Left ventricle myocardium superior (tissue), 1 donor: ENCODE measurements around the gene SRGAP2C. TPM values are rescaled to one million over a fixed set of nuclear protein-coding genes. Genes with fewer than 3 reads are reported as not detected.
"Not testable (repeated sequence)": the region's sequence is repeated elsewhere in the genome, so short reads cannot be mapped to it uniquely, and the experiment has no call there.

Experiments used
- ATAC-seq: fragments of 200-7000 bp; cut with Tn5 transposase; one replicate; pipeline ENCODE4 v1.9.1; 2020; ENCODE audit warnings: mild to moderate bottlenecking, moderate library complexity
- DNase-seq: peaks from one replicate; pipeline ENCODE4 v3.0.0-alpha.2; 2020
- intact Hi-C: fragments of 100-400 bp; cut with micrococcal nuclease; formaldehyde crosslinking; loops from one replicate; pipeline ENCODE4 v1.11.0; 2022
- total RNA-seq: library from RNA; stranded (reverse); fragmentation: NEBNext Ultra II Directional; extraction: Animal tissue kit (Norgen Biotek cat#: 25700); gene quantifications from one replicate; pipeline ENCODE4 v1.2.1, GENCODE V29; 2021
- donor health status: DM: no; HTN: yes; CAD: no; lungs with severe emphysema.

SRGAP2C gene
- total RNA-seq, 1 donor from 2014 or later = 11.4 TPM

DNA sequence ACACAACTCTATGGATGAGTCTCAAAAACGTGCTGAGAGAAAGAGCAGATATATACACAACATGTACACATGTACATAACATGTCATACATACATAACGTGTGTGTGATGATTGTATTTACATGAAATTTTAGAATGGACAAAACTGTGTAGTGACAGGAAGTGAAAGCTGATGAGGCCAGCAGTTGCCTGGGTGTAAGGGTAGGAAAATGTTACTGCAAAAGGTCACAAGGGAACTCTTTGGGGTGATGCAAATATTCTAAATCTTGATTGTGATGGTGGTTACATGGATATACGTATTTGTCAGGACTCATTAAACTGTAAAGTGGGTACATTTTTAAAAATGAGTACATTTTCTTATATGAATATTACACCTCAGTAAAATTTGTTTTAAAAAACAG, 236.7 kb downstream of the SRGAP2C start:
- ATAC-seq, DNase-seq, intact Hi-C loops: not testable (repeated sequence)

DNA sequence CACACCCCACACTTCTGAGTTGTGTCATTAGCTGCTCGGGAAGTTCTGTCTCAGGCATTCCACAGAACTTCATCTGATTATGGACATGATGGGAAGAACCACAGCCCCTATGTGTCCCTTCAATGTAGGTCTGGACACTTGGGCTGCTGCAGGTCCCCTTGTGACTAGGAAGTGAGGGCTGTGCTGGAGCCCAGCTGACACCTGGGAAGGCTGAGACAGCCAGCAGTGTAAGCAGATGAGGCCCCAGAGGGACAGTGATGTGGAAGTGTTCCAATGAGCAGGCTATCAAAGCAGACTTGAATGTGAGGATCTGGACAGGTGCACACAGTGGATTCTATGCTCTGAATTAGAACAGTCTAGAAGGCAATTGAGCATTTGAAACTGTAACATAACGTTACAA, 239.2 kb downstream of the SRGAP2C start:
- intact Hi-C loops, ATAC-seq, DNase-seq: not testable (repeated sequence)

DNA sequence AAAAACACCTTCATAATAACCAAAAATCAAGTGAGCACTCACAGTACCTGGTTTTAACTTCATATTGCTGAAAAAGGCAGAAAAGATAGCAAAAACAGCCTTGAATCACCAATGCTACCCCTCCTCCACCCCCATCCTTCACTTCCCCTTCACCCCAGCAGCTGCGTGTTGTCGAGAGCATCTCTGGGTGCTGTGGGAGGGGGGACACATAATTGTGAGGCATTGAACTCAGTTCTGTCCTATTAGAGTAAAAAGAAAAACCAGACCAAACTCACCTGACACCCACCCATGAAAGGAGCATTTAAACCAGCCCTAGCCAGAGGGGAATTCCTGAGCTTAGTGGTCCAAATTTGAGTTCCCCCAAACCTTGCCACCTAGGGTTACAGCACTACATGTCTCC, 248.7 kb downstream of the SRGAP2C start:
- intact Hi-C loops, ATAC-seq, DNase-seq: not testable (repeated sequence)

GRCh38 chr1:121438862-121439261, 254.1 kb downstream of the SRGAP2C start:
- intact Hi-C loops, ATAC-seq: not testable (repeated sequence)

GRCh38 chr1:121440993-121441392, 256.2 kb downstream of the SRGAP2C start:
- intact Hi-C loops = no loop called here
- no peak for DNase-seq
- ATAC-seq = no peak

More at GRCh38 chr1:121438862-121439261, 254.1 kb downstream of the SRGAP2C start:
- not testable (repeated sequence) for DNase-seq

Other genes with a start within 250 kb of the SRGAP2C start
- 0.67 TPM for gene FAM72B, start 635 bp upstream of the SRGAP2C start, total RNA-seq